H54 (cell line): ENCODE data around the gene NTM.

ENCODE experiments used
- DNase-seq: peaks from one replicate; pipeline ENCODE4 v3.0.0; 2011; ENCODE audit warnings: low spot score, mixed read lengths; ENCODE audit not compliant: insufficient read length
- FAIRE-seq: peaks from 3 replicates; lab custom pipeline; 2011; peaks lifted over from hg19 to GRCh38; lab: Jason Lieb, UNC
- POLR2A ChIP-seq: IDR thresholded peaks from 2 replicates; pipeline ENCODE4 v1.6.1; 2011; ENCODE audit warnings: low read depth, mild to moderate bottlenecking, low read length

Gene NTM

DNA sequence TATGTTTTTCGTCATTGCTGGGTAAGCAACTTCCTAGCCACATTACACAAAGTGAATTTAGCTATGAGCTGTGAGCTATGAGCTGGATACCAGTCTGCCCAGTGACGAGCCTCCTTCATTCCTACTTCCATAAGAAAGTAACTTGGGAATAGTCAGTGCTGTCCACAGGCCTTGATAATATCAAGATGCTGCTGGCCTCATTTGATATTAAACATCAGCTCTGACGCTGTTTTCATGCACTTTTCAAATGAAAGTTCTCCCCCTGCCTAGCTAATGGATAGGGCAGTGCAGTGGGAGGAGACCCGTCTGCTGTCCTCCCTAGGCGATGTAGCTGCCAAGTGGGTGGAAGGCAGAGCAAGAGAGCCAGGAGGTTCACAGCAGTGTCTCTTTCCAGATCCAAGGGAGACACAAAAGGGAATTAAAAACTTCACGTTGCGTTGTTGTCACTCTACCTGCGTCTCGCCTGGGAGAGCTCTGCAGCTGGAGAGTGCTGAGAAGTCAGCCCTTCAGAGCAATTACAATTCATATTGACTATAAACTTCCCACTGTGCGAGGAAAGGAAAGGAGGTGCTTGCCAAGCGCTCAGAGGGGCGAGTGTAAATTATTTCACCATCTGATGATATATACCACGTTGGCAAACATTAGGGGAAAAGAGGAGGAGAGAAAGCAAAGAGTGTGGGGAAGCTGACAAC lies 861.4 kb downstream of the NTM start:
- TF ChIP-seq POLR2A = no peak
- no peak for FAIRE-seq

DNA sequence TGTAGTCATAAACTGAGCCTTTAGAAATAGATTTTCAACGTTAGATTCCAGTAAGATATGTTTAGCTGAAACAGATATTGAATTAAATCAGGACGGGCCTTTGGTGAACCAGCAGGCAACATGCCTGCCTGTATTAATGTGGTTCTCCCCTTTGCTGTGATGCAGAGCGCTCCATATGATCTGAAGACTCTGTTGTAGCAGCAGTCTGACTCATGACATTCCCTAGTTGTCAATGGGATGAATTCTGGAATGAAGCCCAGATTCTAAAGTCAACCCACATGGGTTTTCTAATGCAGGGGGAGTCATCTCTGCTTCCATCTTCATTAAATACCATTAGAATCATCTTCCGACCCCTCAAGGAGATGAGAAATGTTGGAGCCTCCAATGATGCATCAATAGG lies 864.5 kb downstream of the NTM start:
- TF ChIP-seq POLR2A = no peak
- FAIRE-seq (no peak), DNase-seq (no peak)

More for the DNA sequence above, 861.4 kb downstream of the NTM start:
- DNase-seq = no peak

DNA sequence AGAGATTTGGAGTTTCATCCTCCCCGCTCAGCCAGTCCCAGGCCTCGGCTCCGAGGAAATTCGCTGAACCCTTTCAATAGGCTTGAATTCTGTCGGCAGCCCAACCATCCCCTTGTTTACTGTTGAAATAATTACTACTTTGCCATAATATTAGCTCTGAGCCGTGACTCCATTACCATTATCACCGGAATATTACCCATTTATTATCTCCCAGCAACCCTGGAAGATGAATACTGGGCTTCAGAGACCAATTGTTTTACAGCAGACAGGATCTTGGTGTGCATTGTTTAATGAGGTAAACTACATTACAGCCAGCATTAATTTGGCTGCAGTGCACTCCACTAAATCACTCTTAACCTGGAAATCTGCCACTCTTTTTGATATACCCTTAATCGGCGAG lies 867.4 kb downstream of the NTM start:
- no peak for DNase-seq
- no peak for TF ChIP-seq POLR2A
- no peak for FAIRE-seq

- DNase-seq (no peak), FAIRE-seq (no peak)
Measured at GRCh38 chr11:132238331-132238866, 868.0 kb downstream of the NTM start.

DNA sequence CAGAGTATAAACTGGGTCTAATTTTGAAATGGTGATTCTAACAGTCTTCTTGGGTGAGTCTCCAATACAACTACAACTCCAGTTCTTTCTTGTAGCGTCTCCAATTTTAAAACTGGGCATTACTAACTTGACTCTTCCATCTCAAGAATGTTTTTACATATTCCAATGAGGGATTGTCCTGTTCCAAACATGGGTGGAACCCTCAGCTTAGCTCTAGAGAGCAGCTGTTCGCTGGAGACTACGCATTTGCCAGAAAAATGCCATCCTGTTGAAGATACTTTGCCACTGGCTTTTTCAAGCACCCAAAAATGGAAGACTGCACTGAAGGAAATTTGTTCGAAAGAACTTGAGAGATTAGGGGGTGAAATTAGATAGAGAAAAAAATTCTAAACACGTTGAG lies 870.0 kb downstream of the NTM start:
- no peak for FAIRE-seq
- no peak for TF ChIP-seq POLR2A

More at GRCh38 chr11:132238331-132238866, 868.0 kb downstream of the NTM start:
- no peak for TF ChIP-seq POLR2A

DNA sequence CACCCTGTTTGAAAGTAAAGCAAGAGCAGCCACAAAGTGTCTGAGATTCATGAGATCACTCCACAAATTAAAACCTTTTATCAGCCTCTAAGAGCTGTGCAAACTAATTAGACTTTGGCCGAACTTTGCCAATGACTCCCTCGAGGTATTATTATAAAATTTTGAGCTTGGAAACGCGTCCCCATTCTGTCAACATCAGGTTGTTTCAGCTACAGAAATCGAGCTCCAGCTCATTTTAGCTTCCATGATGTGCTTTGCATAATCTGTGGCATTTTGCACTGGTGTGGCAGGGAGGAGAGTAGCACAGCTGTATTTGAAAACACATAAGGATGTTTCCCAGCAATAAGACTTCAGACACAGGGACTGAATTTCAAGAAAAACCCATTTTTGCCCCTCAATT lies 872.2 kb downstream of the NTM start:
- no peak for TF ChIP-seq POLR2A
- DNase-seq = no peak
- no peak for FAIRE-seq

More for the DNA sequence above, 870.0 kb downstream of the NTM start:
- no peak for DNase-seq

- no peak for FAIRE-seq
- DNase-seq = no peak
- TF ChIP-seq POLR2A = no peak
Measured at GRCh38 chr11:132244846-132245245, 874.4 kb downstream of the NTM start.

GRCh38 chr11:132245403-132246385 lies 875.3 kb downstream of the NTM start:
- TF ChIP-seq POLR2A = no peak
- FAIRE-seq = no peak
- DNase-seq = no peak

- DNase-seq (no peak), FAIRE-seq (no peak)
- TF ChIP-seq POLR2A = no peak
Measured at GRCh38 chr11:132248580-132248979, 878.2 kb downstream of the NTM start.

GRCh38 chr11:132249256-132249655 lies 878.8 kb downstream of the NTM start:
- DNase-seq (no peak), FAIRE-seq (no peak)
- TF ChIP-seq POLR2A = no peak

GRCh38 chr11:132251061-132251460 lies 880.6 kb downstream of the NTM start:
- no peak for TF ChIP-seq POLR2A
- DNase-seq (no peak), FAIRE-seq (no peak)

DNA sequence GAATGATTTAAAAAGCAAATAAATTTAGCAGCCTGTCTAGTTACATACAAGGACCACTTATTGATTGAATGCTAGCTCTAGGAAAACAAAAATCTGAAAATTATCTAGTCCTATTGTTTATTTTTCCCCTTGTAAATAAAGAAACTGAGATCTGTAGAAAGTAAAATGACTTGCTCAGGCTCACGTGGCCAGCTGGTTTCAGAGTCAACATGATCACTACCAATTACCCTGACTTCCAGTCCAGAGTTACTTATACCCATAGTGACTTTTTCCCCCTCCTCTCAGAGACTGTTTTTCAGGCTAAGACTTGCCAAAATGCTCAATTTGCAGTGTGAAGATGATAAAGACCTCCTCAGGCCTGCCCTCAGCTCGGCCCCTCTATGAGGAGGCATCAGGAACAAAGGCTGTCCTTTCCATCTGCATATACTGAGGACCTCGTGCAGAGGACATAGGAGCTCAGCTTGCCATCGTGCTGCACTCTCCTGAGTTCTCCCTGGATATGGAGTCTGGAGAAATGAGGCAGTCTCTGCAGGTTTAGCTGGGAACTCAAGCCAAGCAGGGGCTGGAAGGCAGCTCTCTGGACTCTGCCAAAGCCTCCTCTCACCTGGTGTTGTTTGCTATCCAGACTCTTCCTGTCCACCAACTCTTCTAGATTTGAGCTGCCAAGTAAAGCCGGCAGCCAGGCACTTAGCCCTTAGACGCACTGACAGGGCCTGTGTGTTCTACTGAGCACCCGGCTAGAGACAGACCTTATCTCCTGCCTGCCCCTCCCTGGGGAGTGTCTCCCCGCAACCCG lies 883.3 kb downstream of the NTM start:
- TF ChIP-seq POLR2A = no peak
- DNase-seq = no peak
- no peak for FAIRE-seq

GRCh38 chr11:132254906-132255305 lies 884.5 kb downstream of the NTM start:
- no peak for TF ChIP-seq POLR2A
- DNase-seq = no peak
- no peak for FAIRE-seq

GRCh38 chr11:132256528-132257279 lies 886.3 kb downstream of the NTM start:
- no peak for TF ChIP-seq POLR2A
- FAIRE-seq = no peak
- DNase-seq = no peak
